NCI-H2029 (cell line): ENCODE measurements around the gene DSCAM.
A peak's percentile ranks its signal among the peaks of the same experiment; 100 is the strongest.
"Not testable (repeated sequence)": the region's sequence is repeated elsewhere in the genome, so short reads cannot be mapped to it uniquely, and the experiment has no call there.

Source experiments
- DNase-seq: peaks from one replicate; lab custom pipeline; 2025; lab: John Stamatoyannopoulos, UW

DSCAM gene, protein sequence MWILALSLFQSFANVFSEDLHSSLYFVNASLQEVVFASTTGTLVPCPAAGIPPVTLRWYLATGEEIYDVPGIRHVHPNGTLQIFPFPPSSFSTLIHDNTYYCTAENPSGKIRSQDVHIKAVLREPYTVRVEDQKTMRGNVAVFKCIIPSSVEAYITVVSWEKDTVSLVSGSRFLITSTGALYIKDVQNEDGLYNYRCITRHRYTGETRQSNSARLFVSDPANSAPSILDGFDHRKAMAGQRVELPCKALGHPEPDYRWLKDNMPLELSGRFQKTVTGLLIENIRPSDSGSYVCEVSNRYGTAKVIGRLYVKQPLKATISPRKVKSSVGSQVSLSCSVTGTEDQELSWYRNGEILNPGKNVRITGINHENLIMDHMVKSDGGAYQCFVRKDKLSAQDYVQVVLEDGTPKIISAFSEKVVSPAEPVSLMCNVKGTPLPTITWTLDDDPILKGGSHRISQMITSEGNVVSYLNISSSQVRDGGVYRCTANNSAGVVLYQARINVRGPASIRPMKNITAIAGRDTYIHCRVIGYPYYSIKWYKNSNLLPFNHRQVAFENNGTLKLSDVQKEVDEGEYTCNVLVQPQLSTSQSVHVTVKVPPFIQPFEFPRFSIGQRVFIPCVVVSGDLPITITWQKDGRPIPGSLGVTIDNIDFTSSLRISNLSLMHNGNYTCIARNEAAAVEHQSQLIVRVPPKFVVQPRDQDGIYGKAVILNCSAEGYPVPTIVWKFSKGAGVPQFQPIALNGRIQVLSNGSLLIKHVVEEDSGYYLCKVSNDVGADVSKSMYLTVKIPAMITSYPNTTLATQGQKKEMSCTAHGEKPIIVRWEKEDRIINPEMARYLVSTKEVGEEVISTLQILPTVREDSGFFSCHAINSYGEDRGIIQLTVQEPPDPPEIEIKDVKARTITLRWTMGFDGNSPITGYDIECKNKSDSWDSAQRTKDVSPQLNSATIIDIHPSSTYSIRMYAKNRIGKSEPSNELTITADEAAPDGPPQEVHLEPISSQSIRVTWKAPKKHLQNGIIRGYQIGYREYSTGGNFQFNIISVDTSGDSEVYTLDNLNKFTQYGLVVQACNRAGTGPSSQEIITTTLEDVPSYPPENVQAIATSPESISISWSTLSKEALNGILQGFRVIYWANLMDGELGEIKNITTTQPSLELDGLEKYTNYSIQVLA (N-terminal part only)

DNA sequence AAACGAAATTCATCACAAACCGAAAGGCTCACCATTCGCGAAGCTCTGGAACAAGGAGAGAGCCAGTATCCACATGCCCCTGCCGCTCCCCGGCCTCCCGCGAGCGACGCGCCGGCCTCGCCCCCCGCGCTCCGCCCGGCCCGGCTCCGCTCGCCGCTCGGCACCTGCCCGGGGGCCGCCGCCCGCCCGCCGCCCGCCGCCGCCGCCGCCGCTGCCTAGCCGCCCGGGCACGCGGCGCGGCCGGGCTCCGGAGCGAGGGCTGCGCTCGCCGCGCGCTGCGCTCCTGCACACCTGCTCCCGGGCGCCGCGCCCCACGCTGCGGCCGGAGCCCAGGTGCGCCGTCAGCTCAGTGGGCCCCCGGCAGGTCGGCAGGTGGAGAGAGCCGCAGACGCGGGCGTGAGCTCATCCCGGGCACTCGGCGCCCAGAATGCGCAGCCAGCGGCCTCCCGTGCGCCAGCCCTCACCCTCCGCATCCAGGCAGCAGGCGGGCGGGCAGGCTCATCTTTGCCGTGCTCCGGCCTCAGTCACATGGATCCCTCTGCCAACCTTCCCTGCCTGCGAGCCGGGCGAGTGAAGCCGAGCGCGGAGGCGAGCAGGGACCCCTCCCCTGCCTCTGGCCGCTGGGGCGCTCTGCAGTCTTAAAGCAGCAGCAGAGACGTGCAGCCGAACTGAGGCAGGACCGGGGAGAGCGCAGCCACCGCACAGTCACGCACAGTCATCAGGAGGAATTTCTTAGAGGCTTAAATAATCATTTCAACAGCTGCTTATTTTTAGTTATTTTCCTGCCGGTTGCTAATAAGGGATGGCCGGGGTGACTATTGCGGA is at the start of gene DSCAM:
Gene DSCAM, minus strand, starts transcription at position 572 of the 825 bp plus-strand sequence. Its CDS starts 497 bp downstream, at position 75.
- peak; percentile 19 for DNase-seq

DNA sequence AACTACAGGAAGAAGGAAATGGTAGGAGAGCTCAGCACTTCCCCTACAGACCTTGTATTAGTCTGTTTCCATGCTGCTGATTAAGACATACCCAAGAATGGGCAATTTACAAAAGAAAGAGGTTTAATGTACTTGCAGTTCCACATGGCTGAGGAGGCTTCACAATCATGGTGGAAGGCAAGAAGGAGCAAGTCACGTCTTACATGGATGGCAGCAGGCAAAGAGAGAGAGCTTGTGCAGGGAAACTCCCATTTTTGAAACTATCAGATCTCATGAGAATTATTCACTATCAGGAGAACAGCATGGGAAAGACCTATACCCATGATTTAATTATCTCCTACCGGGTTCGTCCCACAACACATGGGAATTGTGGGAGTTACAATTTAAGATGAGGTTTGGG is 48.7 kb upstream of the DSCAM start:
- DNase-seq, result not testable (repeated sequence)

DNA sequence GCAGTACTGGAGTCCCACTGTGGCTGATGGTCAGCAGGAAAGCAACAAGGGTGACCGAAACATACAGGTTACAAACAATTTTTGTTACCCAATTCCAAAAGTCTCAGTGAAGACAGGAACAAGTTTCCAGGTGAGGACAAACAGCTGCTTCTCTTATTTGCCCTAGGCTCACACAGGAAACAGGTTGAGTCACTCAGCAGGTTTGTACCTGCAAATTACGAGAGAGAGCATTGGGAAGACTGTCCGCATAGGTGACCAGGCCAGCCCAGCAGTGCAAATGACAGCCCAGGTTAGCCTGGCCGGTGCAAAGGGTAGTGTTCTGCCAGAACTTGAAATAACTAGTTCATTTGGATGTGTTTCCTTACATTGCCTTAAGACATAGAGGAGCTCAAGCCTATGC is 40.0 kb upstream of the DSCAM start:
- DNase-seq, result no peak

DNA sequence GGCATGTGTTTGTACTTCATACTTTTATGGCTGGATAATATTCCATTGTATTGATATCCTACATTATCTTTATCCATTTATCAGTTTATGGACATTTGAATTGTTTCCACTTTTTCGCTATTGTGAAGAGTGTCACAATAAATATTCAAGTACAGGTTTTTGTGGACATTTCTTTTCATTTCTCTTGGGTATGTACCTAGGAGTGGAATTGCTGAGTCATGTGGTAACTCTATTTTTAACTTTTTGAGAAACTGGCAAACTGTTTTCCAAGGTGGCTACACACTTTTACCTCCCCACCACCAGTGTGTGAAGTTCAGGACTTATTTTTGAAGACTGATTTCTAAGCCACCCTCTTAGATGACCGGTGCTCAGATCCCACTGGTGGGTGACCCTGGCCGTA is 39.0 kb upstream of the DSCAM start:
- DNase-seq, result no peak

DNA sequence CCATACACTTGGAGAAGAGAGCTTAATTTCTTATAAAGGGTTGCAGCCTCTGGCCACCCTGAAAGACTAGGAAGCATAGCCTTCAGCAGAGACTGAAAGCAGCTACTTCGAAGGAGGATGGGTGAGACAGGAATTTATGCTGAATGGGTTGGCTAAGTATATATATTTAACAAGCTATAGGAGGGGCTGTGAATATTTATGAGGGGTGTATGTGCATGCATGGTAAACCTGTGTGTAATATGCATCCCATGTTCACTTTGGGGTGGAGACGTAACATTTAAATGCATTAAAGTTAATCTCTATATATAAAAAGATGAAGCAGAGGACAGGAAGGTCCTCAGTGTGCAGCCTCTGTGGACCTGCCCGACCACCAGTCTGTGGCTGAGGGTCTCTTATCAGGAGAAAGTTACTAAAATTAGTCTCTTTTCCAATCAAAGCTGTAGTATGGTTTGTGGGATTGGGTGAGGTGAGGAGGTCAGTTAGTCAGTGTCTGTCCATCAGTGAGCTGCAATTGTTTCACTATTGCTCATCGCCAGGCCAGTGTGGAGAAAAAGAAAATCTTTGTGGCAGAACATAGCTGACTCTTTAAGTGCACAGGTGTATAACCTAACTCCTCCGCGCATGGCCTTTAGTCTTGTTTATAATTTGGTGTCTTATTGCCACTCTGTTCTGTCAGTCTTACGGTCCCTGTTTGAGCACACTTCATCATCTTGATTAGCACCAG is 35.4 kb upstream of the DSCAM start:
- no peak for DNase-seq

DNA sequence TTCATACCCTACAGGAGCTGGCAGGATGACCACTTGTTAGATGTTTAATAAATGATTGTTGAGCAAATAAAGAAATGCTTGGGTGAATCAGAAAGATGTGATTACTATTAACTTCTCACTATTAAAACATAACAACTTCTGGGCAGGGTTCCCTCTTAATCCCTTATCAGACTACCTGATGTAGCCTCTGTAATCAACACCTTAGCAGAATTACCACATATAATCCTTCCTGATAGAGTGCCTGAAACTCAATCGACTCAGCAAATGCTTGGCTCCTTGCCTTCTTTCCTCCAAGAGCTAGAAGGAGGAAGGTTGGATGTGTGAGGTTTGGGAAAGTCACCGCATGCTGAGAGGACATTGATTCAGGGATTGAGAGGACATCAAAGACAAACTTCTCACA is 34.8 kb upstream of the DSCAM start:
- DNase-seq, result no peak

DNA sequence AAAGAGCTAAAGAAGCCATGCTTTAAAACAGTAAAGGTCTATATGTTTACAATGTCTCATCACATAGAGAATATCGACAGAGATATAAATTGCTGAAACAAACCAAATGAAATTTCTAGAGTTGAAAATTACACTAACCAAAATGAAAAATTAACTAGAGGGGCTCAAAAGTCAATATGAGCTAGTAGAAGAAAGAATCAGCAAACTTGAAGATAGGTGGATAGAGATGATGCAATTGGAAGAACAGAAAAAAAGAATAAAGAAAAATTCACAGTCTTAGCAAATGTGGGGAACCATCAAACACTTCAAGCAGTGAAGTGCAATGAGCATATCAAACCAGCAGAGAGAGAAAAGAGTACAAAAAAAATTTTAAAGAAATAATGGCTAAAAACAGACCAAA is 24.1 kb upstream of the DSCAM start:
- DNase-seq, result no peak

DNA sequence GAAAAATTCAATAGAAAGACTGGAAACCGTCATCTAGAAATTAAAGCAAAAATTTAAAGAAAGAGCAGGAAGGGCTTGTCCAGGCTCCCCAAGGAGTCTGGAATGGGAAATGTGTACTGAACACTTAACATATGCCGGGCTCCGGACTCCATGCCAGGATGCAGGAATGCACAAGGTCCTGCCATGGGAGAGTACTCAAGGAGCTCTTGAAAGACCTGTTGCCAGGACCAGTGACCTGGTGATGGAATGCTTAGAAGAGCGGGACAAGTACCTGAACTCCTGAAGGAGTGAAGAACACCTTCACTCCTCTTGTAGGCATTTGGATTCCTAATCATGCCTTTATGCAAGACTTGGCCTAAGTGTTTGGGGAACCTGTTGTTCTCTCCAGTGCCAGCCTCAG is 16.9 kb upstream of the DSCAM start:
- DNase-seq, result no peak

DNA sequence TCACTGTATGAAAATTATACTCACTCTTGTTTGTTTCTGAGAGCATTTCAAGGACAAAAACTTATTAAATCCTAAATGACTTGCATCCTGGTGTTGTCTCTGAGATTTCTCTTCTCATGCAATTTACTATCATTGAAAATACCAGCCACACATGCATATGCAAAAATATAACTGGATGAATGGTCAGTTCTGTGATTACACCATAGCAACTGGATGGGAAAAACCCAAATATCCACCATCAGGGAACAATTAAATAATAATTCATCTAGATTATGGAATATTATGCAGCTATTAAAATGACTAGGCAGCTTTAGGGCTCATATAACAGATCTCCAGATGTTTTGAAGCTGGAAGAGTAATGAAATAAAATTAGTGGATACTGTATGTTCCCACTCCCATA is 11.6 kb upstream of the DSCAM start:
- no peak for DNase-seq

DNA sequence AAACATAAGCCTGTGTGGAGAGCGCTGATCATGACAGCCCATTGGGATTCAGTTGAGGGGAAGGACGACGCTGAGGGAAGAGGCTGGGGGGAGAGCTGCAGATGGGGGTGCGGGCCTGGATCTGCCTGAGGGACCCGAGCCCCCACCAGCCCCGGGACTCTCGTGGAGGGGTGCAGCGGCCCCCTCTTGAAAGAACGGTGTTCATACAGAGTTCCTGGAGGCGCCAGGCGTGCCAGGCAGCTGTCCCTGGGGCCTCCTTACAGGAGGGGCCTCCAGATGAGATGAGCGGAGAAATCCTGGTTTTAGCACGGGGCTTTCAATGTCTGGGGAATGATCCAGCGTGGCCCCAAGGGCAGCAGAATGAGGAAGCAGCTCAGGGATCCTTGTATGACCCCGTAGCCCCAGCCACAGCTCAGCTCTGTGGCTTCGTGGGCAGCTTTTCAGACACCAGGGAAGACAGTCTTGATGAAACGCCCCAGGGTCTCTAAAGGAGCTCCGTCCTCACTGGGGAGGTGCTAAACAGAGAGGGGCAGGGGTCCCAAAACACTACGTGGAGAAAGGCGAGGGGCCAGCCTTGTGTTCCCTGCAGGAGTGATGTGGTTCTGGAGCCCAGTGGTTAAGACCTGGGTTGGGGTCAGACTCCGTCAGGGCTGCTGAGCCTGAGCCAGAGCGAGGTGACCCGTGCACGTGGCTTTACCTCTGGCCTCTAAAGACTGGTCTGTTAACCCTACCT is 7.2 kb upstream of the DSCAM start:
- no peak for DNase-seq

DNA sequence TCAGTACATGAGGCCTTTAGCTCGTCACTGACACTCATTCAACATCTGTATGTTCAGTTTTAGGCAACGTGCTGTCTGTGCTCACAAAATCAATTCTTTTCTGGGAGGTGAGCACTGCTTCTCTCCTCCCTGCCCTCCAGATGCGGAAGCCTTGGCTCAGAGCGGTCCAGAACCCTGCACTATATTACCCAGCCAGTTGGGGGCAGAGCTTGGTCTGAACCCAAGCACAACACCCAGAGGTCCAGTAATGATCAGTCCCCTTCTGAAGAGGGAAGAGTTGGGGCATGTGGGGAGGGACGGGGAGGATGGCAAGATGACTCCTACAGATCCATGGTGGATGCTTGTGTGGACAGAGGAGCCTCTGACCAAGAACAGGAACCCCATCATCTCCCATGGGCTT is 5.6 kb upstream of the DSCAM start:
- DNase-seq, result no peak

DNA sequence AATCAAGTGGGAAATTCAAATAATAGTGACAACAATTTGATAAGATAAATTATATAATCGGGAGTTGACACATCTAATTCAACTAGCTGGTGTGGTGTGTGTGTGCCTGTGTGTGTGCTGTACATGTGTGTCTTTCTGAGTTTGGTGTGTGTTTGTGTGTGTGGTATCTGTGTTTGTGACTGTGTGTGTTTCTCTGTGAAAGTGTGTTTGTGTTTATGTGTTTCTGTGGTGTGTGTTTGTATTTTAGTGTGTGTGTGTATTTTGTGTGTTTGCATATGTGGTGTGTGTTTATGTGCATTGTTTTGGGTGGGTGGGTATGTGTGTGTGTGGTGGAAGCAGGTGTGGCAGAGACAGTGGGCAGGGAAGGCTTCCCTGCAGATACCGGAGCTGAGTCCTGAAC is 4.8 kb upstream of the DSCAM start:
- DNase-seq, result no peak

DNA sequence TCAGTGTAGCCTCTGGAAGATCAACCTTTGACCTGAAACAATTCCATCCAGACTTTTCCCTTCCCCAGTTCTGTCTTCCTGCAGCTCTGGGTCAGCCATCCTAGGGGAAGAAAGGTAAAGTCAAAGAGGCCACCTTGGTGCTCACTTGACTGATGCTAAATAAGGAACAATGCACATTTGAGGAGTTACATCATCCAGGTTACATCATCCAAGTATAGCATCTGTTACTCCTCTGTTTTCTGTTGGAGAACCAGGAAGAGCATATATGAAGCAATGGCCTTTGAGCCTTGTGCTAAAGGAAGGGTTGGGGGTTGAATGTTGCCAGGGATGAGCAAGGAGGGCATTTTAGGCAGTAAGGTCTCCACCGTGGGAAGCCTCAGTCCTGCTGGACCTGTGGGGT is 3.1 kb upstream of the DSCAM start:
- DNase-seq, result no peak

DNA sequence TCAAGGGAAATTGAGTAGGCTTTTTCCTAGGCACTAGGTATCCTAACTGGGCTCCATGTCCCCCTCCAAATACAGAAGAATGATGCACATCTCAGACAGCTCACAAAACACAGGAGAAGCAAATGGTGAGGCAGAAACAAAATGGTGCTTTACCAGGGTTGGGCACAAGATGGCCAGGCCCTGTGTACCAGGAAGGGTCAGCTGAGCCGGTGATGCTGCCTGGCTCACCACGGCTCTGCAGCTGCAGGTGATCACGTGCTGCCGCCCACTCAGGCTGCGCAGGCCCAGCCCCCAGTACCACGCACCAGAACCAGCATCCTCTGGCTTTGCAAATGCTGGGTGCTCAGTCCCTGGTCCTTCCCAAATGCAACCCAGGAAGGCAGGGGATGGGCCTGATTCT is 993 bp upstream of the DSCAM start:
- no peak for DNase-seq

DNA sequence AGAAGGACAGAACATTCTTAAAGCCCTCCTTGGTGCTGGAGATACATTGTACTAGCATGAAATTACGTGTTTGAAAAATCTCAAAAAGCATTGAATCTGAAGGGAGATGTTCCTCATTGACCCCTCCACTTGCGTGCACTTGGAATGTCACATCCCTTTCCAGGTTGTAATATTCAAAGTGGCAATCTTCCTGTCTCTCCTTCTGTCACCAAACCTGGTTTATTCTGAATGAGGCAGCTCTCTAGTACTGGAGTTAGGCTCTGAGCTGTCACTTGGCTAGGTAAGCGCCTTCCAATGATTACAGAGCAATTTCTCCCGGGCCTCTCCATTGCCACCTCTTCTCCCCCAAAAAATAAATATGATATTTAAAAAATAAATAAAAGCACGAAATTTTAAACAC is 855 bp downstream of the DSCAM start:
- DNase-seq, result no peak

DNA sequence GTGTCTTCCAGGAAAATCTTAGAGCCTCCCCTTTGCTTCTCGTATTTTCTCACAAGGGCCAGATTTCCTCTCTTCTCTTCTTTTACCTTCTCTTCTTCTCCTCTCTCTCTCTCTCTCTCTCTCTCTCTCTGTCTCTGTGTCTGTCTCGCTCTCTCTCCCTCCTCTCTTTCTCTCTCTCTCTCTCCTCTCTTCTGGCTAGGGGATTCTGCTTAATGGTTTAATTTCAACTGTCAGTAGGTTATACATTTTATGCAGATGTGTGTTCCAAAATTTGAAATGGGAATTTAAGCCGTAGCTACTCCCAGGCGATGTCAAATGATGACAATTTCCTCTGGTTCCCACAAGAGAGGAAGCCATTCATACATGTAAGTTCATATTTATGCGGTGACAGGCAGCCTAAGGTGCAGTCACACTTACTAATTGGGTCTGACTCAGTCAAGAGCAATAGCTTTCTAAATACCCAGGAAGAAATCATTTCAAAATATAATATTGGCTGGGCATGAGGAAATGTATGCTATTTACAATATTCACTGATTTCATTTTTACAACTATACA is 1.4 kb downstream of the DSCAM start:
- no peak for DNase-seq

DNA sequence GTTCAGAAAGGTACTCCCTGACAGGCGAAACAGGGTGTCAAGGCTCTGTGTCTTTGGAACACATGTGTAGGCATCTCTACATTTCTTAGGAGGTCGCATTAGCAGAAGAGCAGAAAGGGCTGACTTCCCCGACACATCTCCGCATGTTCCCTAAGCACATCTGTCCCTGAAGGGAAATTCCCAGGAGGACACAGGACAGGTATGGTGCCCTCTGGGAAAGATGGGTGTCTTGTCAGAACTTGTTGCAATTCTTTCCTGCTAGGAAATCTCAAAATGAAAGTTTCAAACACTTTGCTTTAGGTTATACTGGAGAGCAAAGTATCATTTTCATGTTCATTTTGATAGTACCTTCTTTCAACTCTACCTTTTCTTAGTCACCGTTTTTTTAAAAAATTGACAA is 2.0 kb downstream of the DSCAM start:
- no peak for DNase-seq

DNA sequence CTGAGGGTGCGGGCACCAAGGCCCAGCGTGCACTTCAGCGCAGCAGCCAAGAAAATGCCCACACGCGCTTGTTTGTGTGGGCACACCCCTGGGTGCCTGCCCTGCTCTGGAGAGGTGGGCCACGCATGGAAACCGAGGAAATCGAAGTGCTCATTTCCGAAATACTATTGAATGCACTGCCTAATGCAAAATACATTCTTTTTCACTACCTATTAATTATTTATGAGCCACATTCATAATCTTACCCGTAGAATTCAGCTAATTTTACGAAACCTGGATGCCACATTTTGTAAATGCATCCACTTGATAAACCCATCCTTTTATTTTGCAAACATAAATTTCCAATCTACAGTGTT is 4.8 kb downstream of the DSCAM start:
- no peak for DNase-seq

DNA sequence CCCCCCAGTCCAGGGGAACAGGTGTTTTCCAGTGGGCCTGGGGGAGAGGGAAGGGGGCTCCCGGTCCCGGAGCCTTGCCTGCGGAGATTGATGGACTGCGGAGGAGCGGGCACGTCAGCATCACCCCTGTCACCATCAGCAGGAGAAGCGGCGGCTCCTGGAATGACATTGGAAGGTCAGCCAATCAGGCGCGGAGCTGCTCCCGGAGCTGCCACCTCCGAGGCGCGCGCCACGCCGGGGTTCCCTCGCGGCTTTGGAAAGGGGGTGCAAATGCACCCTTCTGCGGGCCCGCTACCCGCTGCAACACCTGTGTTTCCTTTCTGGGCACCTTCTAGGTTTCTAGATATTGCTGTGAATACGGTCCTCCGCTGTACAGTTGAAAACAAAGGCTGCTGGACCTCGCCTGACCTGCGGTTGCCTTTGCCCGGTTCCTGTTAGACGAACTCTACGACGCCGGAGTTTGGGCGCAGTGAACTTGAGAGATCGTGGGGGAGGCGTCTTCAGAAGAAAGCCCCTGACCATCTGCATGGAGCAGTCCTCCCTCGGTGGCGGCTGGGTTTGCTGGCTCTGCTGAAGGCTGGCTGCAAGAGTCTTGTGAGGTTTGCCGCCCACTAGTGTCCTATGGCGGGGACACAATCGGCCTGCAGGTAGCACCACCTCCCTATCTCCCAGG is 5.3 kb downstream of the DSCAM start:
- DNase-seq, result peak; percentile 79
